C4-2B (cell line): ENCODE data around the gene TGM2.

Experiments
- ZFX ChIP-seq: fragments of 450-650 bp; IDR thresholded peaks from 2 replicates; pipeline ENCODE4 v1.6.1; 2017
- TF ChIP-seq, protein P1 (sequence below): fragments of 450-650 bp; conservative IDR thresholded peaks from 2 replicates; pipeline ENCODE4 v1.5.1; 2017; ENCODE audit warnings: mild to moderate bottlenecking

DNA sequence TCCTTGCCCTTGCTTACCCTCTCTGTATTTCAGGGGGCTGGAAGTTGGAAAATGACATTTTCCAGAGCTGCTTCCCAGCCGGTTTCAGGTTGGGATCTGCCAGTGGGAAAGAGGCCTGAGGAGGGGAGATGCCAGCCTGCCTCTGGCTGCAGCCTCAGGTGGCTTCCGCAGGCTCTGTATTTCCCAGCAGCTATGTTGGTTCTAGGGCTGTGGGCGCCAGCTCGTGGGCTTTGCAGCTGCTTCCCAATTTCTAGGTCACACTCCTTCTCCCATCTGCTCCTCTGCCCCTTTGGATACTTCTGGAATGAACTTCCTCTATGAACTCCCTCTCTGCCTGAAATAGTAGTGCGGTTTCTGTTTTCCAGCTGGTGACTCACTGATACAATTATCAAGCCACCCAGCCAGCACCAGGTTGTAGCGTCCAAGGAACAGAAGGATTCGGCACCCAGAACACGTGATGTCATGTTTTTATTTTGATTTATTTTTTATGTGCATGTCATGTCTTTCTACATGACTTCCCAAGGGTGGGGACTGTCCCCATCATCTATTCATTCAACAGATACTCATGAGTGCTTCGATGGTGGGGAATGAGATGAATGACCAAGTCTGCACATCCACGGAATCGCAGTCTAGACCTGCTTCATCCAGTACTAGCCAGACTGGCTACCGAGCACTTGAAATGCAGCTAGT lies 38.0 kb downstream of the TGM2 start:
- TF ChIP-seq, protein P1, sequence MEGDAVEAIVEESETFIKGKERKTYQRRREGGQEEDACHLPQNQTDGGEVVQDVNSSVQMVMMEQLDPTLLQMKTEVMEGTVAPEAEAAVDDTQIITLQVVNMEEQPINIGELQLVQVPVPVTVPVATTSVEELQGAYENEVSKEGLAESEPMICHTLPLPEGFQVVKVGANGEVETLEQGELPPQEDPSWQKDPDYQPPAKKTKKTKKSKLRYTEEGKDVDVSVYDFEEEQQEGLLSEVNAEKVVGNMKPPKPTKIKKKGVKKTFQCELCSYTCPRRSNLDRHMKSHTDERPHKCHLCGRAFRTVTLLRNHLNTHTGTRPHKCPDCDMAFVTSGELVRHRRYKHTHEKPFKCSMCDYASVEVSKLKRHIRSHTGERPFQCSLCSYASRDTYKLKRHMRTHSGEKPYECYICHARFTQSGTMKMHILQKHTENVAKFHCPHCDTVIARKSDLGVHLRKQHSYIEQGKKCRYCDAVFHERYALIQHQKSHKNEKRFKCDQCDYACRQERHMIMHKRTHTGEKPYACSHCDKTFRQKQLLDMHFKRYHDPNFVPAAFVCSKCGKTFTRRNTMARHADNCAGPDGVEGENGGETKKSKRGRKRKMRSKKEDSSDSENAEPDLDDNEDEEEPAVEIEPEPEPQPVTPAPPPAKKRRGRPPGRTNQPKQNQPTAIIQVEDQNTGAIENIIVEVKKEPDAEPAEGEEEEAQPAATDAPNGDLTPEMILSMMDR, result no peak
- no peak for TF ChIP-seq ZFX
